IPS-15b (cell line): ENCODE data around the gene GALT.

ENCODE experiments used
- H3K27me3 ChIP-seq: one replicate; pipeline ENCODE4 v1.6.1; 2013; ENCODE audit warnings: low read length; ENCODE audit not compliant: control insufficient read depth, insufficient read depth
- H3K36me3 ChIP-seq: one replicate; pipeline ENCODE4 v1.6.1; 2013; ENCODE audit warnings: low read length; ENCODE audit not compliant: control insufficient read depth, insufficient read depth
- H3K4me1 ChIP-seq: one replicate; pipeline ENCODE4 v1.6.1; 2013; ENCODE audit warnings: mild to moderate bottlenecking, low read length; ENCODE audit not compliant: control insufficient read depth, insufficient read depth
- H3K4me3 ChIP-seq: one replicate; pipeline ENCODE4 v1.5.1; 2013; ENCODE audit warnings: low read depth, low read length
- H3K9ac ChIP-seq: one replicate; pipeline ENCODE4 v1.6.1; 2013; ENCODE audit warnings: low read depth, mild to moderate bottlenecking, low read length
- H3K9me3 ChIP-seq: one replicate; pipeline ENCODE4 v1.6.1; 2013; ENCODE audit warnings: mild to moderate bottlenecking, low read length; ENCODE audit not compliant: control insufficient read depth, insufficient read depth

The GALT gene

GRCh38 chr9:34646211-34647083, at the start of gene GALT:
Gene GALT (plus strand): TSS chr9:34646675. CDS start chr9:34646705, 30 bp downstream.
- Histone ChIP-seq H3K9me3 (no peaks in the 10 kb centered on the region), H3K27me3 (no peaks in the 10 kb centered on the region)

GRCh38 chr9:34599546-34599945, 46.9 kb upstream of the GALT start:
- Histone ChIP-seq H3K4me3 (no peak overlapping the region), H3K9me3 (no peaks in the 10 kb centered on the region)

More at GRCh38 chr9:34646211-34647083, at the start of gene GALT:
- peaks cover 22% of the 10 kb centered on the region for H3K4me1 ChIP-seq
- peaks cover 13% of the 10 kb centered on the region for H3K36me3 ChIP-seq
- H3K4me3 ChIP-seq: peak within 1 kb of the TSS; percentile 98
- H3K9ac ChIP-seq: peak within 1 kb of the TSS; percentile 90

GRCh38 chr9:34600908-34601307, 45.6 kb upstream of the GALT start:
- H3K4me3 ChIP-seq: no peak overlapping the region
- peaks cover 6% of the 10 kb centered on the region for H3K27me3 ChIP-seq
- H3K36me3 ChIP-seq: no peaks in the 10 kb centered on the region
- no peaks in the 10 kb centered on the region for H3K4me1 ChIP-seq
- H3K9ac ChIP-seq: no peak overlapping the region
- no peaks in the 10 kb centered on the region for H3K9me3 ChIP-seq

More at GRCh38 chr9:34599546-34599945, 46.9 kb upstream of the GALT start:
- Histone ChIP-seq H3K9ac (no peak overlapping the region), H3K4me1 (no peaks in the 10 kb centered on the region), H3K27me3 (peaks cover 6% of the 10 kb centered on the region), H3K36me3 (no peaks in the 10 kb centered on the region)

- H3K4me3 ChIP-seq: no peak overlapping the region
- peaks cover 7% of the 10 kb centered on the region for H3K27me3 ChIP-seq
- H3K9ac ChIP-seq: no peak overlapping the region
- no peaks in the 10 kb centered on the region for H3K9me3 ChIP-seq
- no peaks in the 10 kb centered on the region for H3K36me3 ChIP-seq
- no peaks in the 10 kb centered on the region for H3K4me1 ChIP-seq
Measured at GRCh38 chr9:34601937-34602573, 44.4 kb upstream of the GALT start.

- H3K36me3 ChIP-seq: no peaks in the 10 kb centered on the region
- no peak overlapping the region for H3K4me3 ChIP-seq
- no peak overlapping the region for H3K9ac ChIP-seq
- H3K27me3 ChIP-seq: peaks cover 7% of the 10 kb centered on the region
- H3K9me3 ChIP-seq: no peaks in the 10 kb centered on the region
- no peaks in the 10 kb centered on the region for H3K4me1 ChIP-seq
Measured at GRCh38 chr9:34603610-34604231, 42.8 kb upstream of the GALT start.

- H3K4me1 ChIP-seq: no peaks in the 10 kb centered on the region
- H3K27me3 ChIP-seq: peaks cover 7% of the 10 kb centered on the region
- H3K9me3 ChIP-seq: no peaks in the 10 kb centered on the region
- no peak overlapping the region for H3K4me3 ChIP-seq
- no peaks in the 10 kb centered on the region for H3K36me3 ChIP-seq
- H3K9ac ChIP-seq: no peak overlapping the region
Measured at GRCh38 chr9:34606190-34606589, 40.3 kb upstream of the GALT start.

- Histone ChIP-seq H3K9ac (no peak overlapping the region), H3K4me1 (peaks cover 2% of the 10 kb centered on the region), H3K4me3 (no peak overlapping the region), H3K9me3 (no peaks in the 10 kb centered on the region), H3K36me3 (no peaks in the 10 kb centered on the region), H3K27me3 (peaks cover 7% of the 10 kb centered on the region)
Measured at GRCh38 chr9:34606905-34607304, 39.6 kb upstream of the GALT start.

- Histone ChIP-seq H3K36me3 (no peaks in the 10 kb centered on the region), H3K4me3 (no peak overlapping the region), H3K4me1 (peaks cover 2% of the 10 kb centered on the region), H3K9me3 (no peaks in the 10 kb centered on the region), H3K9ac (no peak overlapping the region), H3K27me3 (peaks cover 7% of the 10 kb centered on the region)
Measured at GRCh38 chr9:34607331-34607730, 39.1 kb upstream of the GALT start.

GRCh38 chr9:34610434-34611206, 35.9 kb upstream of the GALT start:
- no peaks in the 10 kb centered on the region for H3K36me3 ChIP-seq
- peak overlapping the region; percentile 91 for H3K4me3 ChIP-seq
- H3K4me1 ChIP-seq: peaks cover 2% of the 10 kb centered on the region
- H3K9ac ChIP-seq: no peak overlapping the region
- H3K9me3 ChIP-seq: no peaks in the 10 kb centered on the region
- peaks cover 11% of the 10 kb centered on the region for H3K27me3 ChIP-seq

GRCh38 chr9:34611251-34611810, 35.1 kb upstream of the GALT start:
- Histone ChIP-seq H3K4me1 (peaks cover 2% of the 10 kb centered on the region), H3K9me3 (no peaks in the 10 kb centered on the region), H3K27me3 (peaks cover 4% of the 10 kb centered on the region), H3K36me3 (no peaks in the 10 kb centered on the region), H3K4me3 (peak overlapping the region; percentile 91), H3K9ac (peak overlapping the region; percentile 89)
